Skeletal muscle tissue (tissue), 4 donors: ENCODE results near the gene KCNJ9. TPM values are rescaled to one million over a fixed set of nuclear protein-coding genes. Genes with fewer than 3 reads are reported as not detected.
"Not testable (repeated sequence)": the region's sequence is repeated elsewhere in the genome, so short reads cannot be mapped to it uniquely, and the experiment has no call there.

ENCODE experiments used
- H3K27ac ChIP-seq: one replicate; pipeline ENCODE4 v1.7.0; 2013; ENCODE audit warnings: mild to moderate bottlenecking, low read depth, low read length, inconsistent platforms
- H3K27me3 ChIP-seq, 3 donors: one replicate each; pipeline ENCODE4 v1.7.0; 2013; ENCODE audit warnings: low read length in 3 of 3; ENCODE audit not compliant: control insufficient read depth in 3 of 3, insufficient read depth in 3 of 3
- H3K36me3 ChIP-seq, 3 donors: one replicate each; pipeline ENCODE4 v1.7.0; 2013; ENCODE audit warnings: low read length in 3 of 3; ENCODE audit not compliant: control insufficient read depth in 3 of 3, insufficient read depth in 3 of 3
- H3K4me1 ChIP-seq, 3 donors: one replicate each; pipeline ENCODE4 v1.7.0; 2013; ENCODE audit warnings: low read length in 3 of 3, mild to moderate bottlenecking in 3 of 3; ENCODE audit not compliant: control insufficient read depth in 3 of 3, insufficient read depth in 3 of 3
- H3K4me3 ChIP-seq, 3 donors: one replicate each; pipeline ENCODE4 v1.7.0; 2013; ENCODE audit warnings: low read length in 3 of 3
- H3K9ac ChIP-seq, 3 donors: one replicate each; pipeline ENCODE4 v1.7.0; 2013; ENCODE audit warnings: low read length in 3 of 3, mild to moderate bottlenecking in 3 of 3, moderate library complexity in 2 of 3, low read depth in 1 of 3
- H3K9me3 ChIP-seq, 3 donors: one replicate each; pipeline ENCODE4 v1.7.0; 2013; ENCODE audit warnings: low read length in 3 of 3; ENCODE audit not compliant: control insufficient read depth in 3 of 3
- total RNA-seq: library from RNA; depleted of rRNA; stranded (reverse); fragments of >200 nt; gene quantifications from one replicate; pipeline ENCODE4 v1.2.3, GENCODE V29; 2014
- donor health status: Osteomylitis.

The KCNJ9 gene
- total RNA-seq, 1 donor from 2014 or later: not detected

GRCh38 chr1:160101037-160101716, 19.8 kb downstream of the KCNJ9 start:
- H3K4me1 ChIP-seq: peaks cover 46 to 64% (median 58%) of the 10 kb centered on the region in 3 donors
- peak overlapping the region; percentile 65 to 86 (median 67) for H3K9ac ChIP-seq

GRCh38 chr1:160101717-160102522, 20.6 kb downstream of the KCNJ9 start:
- Histone ChIP-seq H3K4me3 (peak overlapping the region in 2 of 3 donors; percentile 41 to 49), H3K4me1 (peaks cover 41 to 56% (median 50%) of the 10 kb centered on the region in 3 donors), H3K9ac (peak overlapping the region; percentile 65 to 86 (median 67)), H3K27ac (peak overlapping the region; percentile 96), H3K9me3 (no peaks in the 10 kb centered on the region), H3K36me3 (no peaks in the 10 kb centered on the region), H3K27me3 (no peaks in the 10 kb centered on the region)

More at GRCh38 chr1:160101037-160101716, 19.8 kb downstream of the KCNJ9 start:
- Histone ChIP-seq H3K36me3 (no peaks in the 10 kb centered on the region), H3K4me3 (peak overlapping the region; percentile 41 to 50 (median 49)), H3K9me3 (no peaks in the 10 kb centered on the region), H3K27ac (peak overlapping the region; percentile 96), H3K27me3 (no peaks in the 10 kb centered on the region)

GRCh38 chr1:160103658-160104408, 22.5 kb downstream of the KCNJ9 start:
- no peaks in the 10 kb centered on the region for H3K27me3 ChIP-seq
- H3K27ac ChIP-seq: no peak overlapping the region
- peaks cover 34 to 42% (median 38%) of the 10 kb centered on the region in 3 donors for H3K4me1 ChIP-seq
- H3K9me3 ChIP-seq: no peaks in the 10 kb centered on the region
- H3K36me3 ChIP-seq: no peaks in the 10 kb centered on the region
- no peak overlapping the region for H3K4me3 ChIP-seq
- H3K9ac ChIP-seq: no peak overlapping the region

GRCh38 chr1:160104486-160104885, 23.1 kb downstream of the KCNJ9 start:
- Histone ChIP-seq H3K9ac (no peak overlapping the region), H3K4me3 (no peak overlapping the region), H3K27me3 (no peaks in the 10 kb centered on the region), H3K4me1 (peaks cover 34 to 43% (median 35%) of the 10 kb centered on the region in 3 donors), H3K9me3 (no peaks in the 10 kb centered on the region), H3K36me3 (no peaks in the 10 kb centered on the region), H3K27ac (no peak overlapping the region)

- no peak overlapping the region for H3K27ac ChIP-seq
- no peak overlapping the region for H3K9ac ChIP-seq
- H3K27me3 ChIP-seq: no peaks in the 10 kb centered on the region
- H3K4me3 ChIP-seq: no peak overlapping the region
- H3K4me1 ChIP-seq: peaks cover 35 to 46% (median 38%) of the 10 kb centered on the region in 3 donors
- H3K36me3 ChIP-seq: no peaks in the 10 kb centered on the region
- no peaks in the 10 kb centered on the region for H3K9me3 ChIP-seq
These were observed 23.8 kb downstream of the KCNJ9 start for GRCh38 chr1:160105155-160105554.

GRCh38 chr1:160107512-160107911, 26.2 kb downstream of the KCNJ9 start:
- no peaks in the 10 kb centered on the region for H3K36me3 ChIP-seq
- H3K9ac ChIP-seq: no peak overlapping the region
- peaks cover 22 to 37% (median 27%) of the 10 kb centered on the region in 3 donors for H3K4me1 ChIP-seq
- H3K27me3 ChIP-seq: no peaks in the 10 kb centered on the region
- no peaks in the 10 kb centered on the region for H3K9me3 ChIP-seq
- H3K4me3 ChIP-seq: no peak overlapping the region
- H3K27ac ChIP-seq: no peak overlapping the region

- no peak overlapping the region for H3K4me3 ChIP-seq
- no peaks in the 10 kb centered on the region for H3K36me3 ChIP-seq
- peaks cover 31 to 40% (median 37%) of the 10 kb centered on the region in 3 donors for H3K4me1 ChIP-seq
- H3K27ac ChIP-seq: no peak overlapping the region
- peak overlapping the region in 1 of 3 donors; percentile 57 for H3K9ac ChIP-seq
- H3K27me3 ChIP-seq: no peaks in the 10 kb centered on the region
- H3K9me3 ChIP-seq: no peaks in the 10 kb centered on the region
These were observed 27.7 kb downstream of the KCNJ9 start for GRCh38 chr1:160108888-160109662.

GRCh38 chr1:160109686-160110085, 28.3 kb downstream of the KCNJ9 start:
- H3K4me1 ChIP-seq: peaks cover 37 to 46% (median 43%) of the 10 kb centered on the region in 3 donors
- H3K27ac ChIP-seq: no peak overlapping the region
- H3K4me3 ChIP-seq: no peak overlapping the region
- no peaks in the 10 kb centered on the region for H3K9me3 ChIP-seq
- no peaks in the 10 kb centered on the region for H3K36me3 ChIP-seq
- H3K27me3 ChIP-seq: no peaks in the 10 kb centered on the region
- H3K9ac ChIP-seq: no peak overlapping the region

- H3K4me3 ChIP-seq, H3K9me3 ChIP-seq, H3K36me3 ChIP-seq, H3K27me3 ChIP-seq, H3K27ac ChIP-seq, H3K9ac ChIP-seq: not testable (repeated sequence)
- peaks cover 45 to 54% (median 50%) of the 10 kb centered on the region in 3 donors for H3K4me1 ChIP-seq
These were observed 30.1 kb downstream of the KCNJ9 start for GRCh38 chr1:160111462-160111861.
